ENCODE measurements around the gene C12orf75.

The C12orf75 gene

DNA sequence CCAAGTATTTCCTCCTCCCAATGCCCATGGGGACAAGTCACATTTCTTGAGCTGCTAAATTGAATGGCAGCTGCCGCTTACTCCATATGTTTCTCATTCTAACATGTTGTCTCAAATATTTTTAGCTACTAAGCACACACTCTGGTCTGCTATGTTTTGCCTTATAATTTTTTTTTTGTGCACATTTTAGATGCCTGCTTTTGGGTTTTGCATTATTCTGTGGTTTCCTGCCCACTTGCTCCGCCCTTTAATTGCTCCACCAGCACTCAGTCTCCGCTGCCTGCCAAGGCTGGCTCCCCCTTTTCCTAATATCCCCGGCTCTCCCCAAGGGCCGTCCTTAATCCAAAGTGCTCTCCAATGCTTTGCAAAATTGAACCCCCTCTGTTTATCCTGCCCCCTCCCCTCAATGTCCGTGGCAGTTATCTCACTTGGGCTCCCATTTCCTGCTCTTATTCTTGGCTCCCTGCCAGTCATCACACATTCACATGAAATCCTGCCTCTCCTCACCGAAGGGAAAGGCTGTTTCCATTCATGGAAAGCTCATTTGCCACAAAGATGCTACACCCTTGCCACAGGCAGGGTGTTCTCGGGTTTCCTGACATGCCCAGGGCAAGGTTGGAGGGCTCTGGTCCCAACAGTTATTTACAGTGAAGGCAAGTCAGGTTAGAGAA, 79.4 kb downstream of the C12orf75 start:
- TF ChIP-seq, protein P1, sequence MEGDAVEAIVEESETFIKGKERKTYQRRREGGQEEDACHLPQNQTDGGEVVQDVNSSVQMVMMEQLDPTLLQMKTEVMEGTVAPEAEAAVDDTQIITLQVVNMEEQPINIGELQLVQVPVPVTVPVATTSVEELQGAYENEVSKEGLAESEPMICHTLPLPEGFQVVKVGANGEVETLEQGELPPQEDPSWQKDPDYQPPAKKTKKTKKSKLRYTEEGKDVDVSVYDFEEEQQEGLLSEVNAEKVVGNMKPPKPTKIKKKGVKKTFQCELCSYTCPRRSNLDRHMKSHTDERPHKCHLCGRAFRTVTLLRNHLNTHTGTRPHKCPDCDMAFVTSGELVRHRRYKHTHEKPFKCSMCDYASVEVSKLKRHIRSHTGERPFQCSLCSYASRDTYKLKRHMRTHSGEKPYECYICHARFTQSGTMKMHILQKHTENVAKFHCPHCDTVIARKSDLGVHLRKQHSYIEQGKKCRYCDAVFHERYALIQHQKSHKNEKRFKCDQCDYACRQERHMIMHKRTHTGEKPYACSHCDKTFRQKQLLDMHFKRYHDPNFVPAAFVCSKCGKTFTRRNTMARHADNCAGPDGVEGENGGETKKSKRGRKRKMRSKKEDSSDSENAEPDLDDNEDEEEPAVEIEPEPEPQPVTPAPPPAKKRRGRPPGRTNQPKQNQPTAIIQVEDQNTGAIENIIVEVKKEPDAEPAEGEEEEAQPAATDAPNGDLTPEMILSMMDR (IDR thresholded peaks at IDR 0.05): no peak

DNA sequence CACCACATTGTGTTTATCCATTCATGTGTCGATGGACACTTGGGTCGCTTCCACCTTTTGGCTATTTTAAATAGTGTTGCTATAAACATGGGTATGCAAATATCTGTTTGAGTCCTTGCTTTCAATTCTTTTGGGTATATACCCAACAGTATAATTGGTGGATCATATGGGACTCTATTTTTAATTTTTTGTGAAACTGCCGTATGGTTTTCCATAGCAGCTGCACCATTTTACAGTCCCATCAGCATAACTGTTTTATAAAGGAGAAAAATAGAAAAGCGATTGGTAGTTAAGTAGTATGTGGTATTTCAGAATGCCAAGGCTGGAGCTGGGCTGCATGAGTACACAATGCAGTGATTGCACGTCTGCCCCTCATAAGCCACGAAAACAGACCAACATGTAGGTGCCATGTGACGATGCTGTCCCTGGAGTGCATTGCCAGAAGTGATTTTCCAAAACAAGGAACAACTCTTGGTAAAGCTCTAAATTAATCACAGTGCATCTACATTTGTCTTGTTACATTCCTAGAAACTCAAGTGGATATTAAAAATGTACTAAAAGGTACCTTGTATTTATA, 83.5 kb downstream of the C12orf75 start:
- TF ChIP-seq, protein P1 (IDR thresholded peaks at IDR 0.05): no peak

DNA sequence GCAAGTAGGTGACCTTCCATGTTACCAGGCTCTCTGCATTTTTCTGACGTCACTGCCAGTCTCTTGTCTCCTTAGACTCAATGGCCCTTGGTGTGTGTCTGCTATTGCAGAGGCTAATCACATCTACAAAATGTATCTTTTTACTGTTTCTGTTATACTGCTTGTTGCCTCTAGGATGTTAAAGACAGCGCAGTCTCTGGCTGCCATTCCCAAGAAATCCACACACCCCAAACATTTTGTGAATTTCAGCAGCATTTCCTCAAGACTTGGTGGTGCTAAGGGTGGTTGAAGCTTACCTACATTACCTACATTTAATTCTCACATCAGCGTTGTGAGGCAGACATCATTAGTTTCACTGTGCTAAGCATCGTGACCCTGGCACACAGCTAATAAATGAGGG, 87.2 kb downstream of the C12orf75 start:
- TF ChIP-seq, protein P1 (IDR thresholded peaks at IDR 0.05): no peak

DNA sequence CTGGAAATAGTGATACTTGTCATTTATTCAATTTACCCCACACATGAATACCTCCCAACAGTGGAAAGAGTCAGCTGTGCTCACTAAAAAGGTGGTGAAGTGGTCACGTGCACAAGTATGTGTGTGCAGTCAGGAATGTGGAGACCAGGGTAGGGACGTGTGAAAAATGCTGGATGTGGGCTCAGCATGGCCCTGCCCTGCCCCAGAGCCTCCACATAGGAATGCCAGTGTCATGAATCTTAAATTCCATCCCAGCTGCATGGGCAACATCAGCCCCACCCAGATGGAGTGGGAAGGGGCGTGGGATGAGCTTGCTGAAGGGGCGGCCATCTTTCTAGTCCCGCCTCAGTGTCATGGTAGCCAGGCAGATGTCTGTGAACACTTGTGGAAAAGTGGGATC, 87.7 kb downstream of the C12orf75 start:
- TF ChIP-seq, protein P1 (IDR thresholded peaks at IDR 0.05): no peak

DNA sequence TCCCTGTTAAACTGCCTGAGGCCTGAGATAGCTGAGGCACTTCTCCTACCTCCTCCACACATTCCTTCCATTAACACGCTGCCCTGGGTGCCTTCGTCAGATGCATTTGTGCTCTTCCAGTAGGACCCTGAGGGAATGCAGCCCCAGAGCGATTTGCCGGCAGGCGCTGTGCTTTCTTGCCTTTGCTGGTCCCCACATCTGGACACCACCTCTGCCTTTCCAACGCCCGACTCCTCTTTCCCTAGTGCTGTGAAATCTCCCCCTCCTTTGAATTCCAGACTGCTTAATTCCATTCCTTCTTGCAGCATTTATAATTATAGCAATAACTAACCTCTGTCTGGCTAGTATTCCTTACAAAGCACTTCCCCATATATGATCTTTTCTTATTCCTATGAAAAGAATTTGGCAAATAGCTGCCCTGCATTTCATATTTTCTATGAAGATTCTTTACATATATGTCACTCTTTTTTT, 88.4 kb downstream of the C12orf75 start:
- TF ChIP-seq, protein P1 (IDR thresholded peaks at IDR 0.05): no peak

DNA sequence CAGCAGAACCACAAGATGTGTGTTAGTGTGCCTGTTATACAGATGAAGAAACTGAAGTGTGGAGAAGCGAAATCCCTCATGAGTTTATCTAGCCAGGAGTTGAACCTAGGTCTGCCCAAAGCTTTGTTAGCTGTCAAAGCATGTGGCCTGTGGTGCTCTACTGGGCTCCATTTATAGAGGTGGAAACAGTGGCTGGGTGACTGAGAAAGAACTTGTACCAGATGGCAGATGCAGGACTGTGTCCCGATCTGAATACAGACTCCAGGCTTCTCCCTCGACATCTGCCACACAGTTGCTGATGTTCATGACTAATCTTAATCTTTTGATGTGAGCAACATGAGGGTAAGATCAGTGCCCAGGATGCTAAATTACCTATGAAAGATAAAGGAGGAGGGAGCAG, 89.1 kb downstream of the C12orf75 start:
- TF ChIP-seq, protein P1 (IDR thresholded peaks at IDR 0.05): no peak

DNA sequence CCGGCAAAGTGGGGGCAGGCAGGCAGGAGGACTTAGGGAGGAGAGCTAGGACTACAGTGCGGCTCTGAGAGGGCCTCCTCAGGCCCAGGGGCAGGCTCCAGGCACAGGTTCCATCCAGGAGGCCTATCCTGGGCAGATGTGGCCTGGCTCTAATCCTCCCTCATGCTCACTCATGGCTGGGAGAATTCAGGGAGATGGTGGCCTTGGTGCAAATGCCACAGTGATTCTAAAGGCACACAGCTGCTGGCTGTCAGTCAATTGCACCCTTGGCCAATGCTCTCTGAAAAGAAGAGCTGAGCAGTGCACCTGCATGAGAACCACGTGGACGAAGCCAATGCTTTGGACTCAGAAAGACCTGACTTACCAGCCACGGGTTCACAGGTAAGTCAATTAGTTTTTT, 89.6 kb downstream of the C12orf75 start:
- TF ChIP-seq, protein P1 (IDR thresholded peaks at IDR 0.05): no peak

Data from LNCAP (cell line).